Measurements from ENCODE around the gene DPRX.

The DPRX gene, protein sequence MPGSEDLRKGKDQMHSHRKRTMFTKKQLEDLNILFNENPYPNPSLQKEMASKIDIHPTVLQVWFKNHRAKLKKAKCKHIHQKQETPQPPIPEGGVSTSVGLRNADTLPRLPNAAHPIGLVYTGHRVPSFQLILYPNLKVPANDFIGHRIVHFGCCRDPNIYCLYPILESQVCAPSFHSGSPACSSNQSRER

DNA sequence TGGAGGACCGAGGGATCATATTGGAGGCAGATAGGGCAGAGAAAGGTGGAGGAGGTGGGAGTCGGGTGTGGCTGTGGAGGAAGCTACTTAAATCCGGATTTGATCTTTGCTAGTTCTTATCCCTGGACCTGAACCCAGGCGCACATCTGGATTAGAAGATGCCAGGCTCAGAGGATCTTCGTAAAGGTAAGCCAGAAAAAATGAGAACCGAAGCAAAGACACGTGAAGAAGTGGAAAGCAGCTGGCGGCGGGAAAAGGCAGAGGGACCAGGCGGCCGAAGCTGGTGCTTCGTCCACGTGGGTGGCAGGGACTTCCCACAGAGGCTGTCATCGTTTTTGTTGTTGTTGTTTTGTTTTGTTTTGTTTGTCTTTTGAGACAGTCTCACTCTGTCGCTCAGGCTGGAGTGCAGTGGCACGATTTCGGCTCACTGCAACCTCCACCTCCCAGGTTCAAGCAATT is at the start of gene DPRX:
TSS of gene DPRX (plus strand) at position 51 of the 459 bp plus-strand sequence. CDS start at position 159, 108 bp downstream.
- no peak for DNase-seq (ENCODE audit: low read depth)

DNA sequence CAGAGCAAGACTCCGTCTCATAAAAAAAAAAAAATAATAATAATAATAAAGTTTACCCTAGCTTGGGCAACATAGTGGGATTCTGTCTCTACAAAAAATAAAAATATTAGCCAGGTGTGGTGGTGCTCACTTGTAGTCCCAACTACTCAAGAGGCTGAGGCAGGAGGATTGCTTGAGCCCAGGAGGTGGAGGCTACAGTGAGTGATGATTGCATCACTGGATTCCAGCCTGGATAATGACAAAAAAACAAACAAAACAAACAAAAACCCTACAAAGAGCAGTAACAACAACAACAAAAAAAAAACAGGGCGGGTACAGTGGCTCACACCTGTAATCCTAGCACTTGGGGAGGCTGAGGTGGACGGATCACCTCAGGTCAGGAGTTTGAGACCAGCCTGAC is 48.6 kb upstream of the DPRX start:
- no peak for DNase-seq (ENCODE audit: low read depth)

DNA sequence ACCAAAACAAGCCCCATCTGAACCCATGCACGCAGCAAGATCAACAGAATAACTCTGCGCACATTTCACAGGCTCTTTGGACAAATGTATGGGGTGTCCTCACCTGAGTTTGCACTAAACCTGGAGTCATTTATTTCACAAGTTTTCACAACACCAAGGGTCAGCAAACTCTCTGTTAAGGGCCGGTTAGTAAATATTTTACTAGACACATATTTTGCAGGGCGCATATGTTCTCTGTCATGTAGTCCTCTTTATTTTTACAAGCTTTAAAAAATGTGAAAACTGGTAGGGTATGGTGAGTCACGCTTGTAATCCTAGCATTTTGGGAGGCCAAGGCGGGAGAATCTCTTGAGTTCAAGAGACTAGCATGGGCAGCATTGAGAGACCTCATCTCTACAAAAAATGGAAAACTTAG is 45.5 kb upstream of the DPRX start:
- DNase-seq (ENCODE audit: low read depth) = no peak

DNA sequence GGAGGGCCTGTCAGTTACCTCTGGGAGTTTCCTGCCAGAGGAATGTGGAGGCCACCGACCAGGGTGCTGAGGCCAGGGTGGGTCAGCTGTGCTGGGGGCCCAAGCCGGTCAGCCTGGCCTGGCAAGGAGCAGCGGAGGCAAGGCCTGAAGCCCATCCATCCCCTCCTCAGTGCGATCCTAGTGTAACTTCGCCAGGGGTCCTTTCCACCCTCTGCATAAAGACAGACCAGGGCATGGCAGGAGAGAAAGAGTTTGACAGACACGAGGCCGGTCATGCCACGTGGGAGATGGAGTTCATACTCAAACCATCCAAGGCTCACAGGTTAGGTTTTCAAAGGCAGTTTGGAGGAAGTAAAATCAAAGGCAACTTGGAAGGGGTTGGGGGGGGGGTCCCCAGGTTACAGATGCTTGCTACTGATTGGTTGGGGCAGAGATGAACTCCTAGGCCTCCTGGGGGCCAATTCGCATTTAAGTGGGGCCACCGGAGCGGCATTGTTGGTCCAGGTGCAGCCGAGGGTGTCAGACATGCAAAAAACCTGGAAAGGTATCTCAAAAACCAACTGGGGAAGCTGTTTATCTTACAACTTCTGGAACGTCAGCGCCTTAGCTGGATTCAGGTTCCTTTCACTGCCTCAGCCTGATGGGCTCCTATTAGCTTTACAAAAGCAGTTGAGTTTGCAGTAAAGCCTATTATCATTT is 36.8 kb upstream of the DPRX start:
- DNase-seq (ENCODE audit: low read depth) = no peak

DNA sequence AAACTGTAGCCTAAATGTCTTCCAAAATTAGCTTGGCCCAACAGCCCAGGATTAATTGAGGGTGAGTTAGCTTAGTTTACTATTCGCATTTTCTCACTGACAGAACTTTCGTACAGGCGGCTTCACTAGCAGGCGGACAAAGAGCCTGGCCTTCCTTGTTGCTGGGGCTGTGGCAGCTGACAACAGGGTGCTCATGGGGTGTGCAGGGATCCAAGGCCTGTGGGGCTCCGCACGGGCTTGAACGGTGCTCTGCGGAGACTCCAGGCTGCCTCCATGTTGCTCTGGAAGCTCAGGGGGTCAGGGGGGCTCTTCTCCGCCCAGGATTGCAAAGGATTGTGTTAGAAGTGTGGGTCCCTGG is 36.3 kb upstream of the DPRX start:
- DNase-seq (ENCODE audit: low read depth) = no peak

DNA sequence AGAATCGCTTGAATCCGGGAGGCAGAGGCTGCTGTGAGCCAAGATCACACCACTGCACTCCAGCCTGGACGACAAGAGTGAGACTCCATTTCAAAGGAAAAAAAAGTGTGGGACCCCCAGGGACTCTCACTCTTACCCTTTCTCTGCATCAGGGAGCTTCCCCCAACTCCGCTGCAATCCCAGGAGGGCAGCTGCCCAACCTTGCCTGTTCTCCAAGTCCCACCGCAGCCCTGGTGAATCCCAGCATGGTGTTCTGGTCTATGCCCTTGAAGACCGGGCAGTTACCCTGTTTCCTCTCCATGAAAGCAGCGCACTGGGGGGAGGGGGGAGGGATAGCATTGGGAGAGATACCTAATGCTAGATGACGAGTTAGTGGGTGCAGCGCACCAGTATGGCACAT is 35.7 kb upstream of the DPRX start:
- DNase-seq (ENCODE audit: low read depth) = no peak

DNA sequence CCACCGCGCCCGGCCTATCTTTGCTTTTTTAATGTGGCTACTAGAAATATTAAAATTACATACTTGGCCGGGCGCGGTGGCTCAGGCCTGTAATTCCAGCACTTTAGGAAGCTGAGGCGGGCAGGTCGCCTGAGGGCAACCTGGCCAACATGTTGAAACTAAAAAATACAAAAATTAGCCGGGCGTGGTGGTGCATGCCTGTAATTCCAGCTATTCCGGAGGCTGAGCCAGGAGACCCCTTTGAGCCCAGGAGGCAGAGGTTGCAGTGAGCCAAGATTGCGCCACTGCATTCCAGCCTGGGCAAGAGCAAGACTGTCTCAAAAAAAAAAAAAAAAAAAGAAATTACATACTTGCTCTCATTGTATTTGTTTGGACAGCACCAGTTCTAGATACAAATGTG is 34.8 kb upstream of the DPRX start:
- no peak for DNase-seq (ENCODE audit: low read depth)

DNA sequence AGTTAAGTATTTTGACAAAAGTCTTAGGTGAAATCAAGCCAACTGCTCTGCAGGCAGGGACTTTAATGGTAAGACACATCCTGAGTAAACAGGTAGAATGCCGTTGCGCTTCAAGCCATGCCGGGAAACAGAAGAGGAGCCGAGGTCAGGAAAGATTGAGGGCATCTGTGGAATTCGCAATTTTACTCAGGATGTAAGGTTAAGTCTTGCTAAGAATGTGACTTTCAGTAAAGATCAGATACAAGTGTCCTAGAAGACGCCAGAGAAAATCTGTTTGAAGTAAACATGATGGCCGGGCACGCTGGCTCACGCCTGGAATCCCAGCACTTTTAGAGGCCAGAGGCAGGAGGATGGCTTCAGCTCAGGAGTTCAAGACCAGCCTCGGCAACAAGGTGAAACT is 33.4 kb upstream of the DPRX start:
- no peak for DNase-seq (ENCODE audit: low read depth)

DNA sequence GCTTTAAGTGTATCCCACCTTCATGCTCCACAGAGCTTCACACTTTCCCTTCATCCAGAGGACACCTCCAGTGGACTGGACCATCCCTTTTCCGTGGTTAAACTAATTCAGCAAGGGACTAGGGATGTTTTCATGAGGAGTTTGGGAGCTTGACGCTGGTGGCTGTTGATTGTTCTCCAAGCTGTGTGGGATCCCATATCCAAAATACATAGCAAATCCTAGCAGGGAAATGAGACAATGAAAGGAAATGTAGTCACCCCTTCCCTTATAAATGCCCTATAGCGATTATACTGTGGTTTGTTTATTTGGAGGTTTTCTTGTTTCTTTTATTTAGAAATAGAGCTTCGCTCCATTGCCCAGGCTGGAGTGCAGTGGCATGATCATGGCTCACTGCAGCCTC is 31.6 kb upstream of the DPRX start:
- DNase-seq (ENCODE audit: low read depth) = no peak

DNA sequence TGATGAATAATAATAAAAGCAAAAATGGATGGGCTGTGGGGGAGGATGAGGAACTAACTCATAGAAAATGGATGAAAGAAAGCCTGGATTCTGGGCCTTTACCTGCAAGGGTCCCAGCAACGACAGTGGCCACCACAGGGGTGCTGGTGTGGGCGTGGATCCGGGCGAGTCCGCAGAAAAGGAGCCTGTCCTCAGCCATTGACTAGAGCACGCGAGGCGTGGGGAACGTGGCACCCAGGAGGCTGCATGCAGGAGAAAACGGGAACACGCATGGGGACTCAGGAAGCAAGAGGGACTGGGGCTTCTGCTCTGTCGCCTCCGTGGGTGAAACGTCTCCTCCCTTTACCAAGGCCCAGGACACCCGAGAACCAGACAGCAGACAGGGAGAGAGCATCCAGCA is 25.8 kb upstream of the DPRX start:
- no peak for DNase-seq (ENCODE audit: low read depth)

DNA sequence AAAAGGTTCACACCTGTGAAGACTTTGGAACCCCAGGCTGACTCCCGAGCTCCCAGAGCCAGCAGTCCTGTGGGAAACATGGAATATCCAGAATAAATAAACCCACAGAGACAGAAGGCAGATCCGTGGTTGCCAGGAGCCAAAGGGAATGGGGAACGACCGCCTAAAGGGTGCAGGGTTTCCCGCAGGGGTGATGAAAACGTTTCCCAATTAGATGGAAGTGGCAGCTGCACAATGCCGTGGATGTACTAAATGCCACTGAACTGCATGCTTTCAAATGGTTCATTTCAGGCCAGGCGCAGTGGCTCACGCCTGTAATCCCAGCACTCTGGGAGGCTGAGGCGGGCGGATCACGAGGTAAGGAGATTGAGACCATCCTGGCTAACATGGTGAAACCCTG is 23.4 kb upstream of the DPRX start:
- no peak for DNase-seq (ENCODE audit: low read depth)

DNA sequence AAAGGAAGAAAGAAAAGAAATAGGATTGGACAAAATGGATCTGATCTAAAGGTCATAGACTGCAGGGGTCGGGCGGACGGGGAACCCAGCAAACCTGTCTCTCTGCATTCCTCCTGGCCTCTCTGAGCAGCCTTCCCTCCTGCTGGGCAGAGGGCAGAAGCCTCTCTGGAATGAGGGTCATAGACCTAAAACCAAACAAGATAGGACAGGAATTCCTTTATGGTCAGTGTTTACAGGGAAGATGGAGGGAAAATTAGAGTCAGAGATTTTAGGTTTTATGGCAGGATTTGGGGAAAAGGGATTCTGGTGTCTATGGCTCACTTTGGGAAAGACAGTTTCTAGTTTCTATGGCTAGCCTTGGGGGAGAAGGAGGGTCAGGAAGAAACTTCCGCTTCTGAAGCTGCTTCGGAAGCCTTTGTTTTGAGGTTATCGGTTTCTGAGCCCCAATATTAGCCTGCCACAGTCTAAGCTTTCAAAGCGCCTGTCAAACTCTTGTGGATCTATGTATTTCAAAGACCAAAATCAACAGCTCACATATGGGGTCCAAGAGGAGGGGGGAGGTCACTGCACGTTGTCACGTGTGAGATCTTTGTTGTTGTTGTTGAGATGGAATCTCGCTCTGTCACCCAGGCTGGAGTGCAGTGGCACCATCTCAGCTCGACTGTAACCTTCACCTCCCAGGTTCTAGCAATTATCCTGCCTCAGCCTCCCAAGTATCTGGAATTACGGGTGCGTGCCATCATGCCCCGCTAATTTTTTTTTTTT is 18.9 kb upstream of the DPRX start:
- no peak for DNase-seq (ENCODE audit: low read depth)

DNA sequence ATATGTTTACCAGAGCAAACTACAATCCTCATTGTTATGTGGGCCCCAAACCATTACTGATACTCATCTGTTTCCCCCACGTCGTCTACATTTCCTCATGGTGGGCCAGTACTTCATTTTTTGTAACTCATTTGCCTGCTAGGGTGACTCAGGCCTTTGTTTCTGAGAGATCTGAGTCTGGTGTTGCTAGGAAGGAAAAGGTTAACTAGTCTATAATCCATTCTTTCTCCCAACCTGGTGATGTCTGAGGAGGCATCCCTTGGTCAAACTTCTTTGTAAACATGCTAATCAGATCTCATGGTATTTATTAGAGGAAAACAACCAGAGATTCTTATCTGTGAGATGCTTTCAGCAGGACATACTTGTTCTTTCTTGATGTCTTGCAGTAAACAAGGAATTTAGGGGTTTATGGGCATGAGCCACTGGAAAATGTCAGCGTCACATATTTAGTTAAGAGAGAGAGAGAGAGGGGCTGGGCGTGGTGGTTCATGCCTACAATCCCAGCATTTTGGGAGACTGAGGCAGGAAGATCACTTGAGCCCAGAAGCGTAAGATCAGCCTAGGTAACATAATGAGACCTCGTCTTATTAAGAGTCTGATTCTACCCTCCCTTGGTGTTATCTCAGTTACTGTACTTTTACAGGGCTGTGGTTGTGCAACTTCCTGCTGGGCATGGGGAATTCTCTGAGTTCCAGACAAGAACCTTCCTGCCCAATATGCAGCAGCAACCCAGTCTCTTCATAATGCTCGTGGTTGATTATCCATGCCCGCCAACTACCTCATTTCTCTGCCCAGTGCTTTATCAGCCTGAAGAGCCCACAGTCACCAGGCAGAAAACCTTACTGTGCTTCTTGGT is 9.7 kb upstream of the DPRX start:
- no peak for DNase-seq (ENCODE audit: low read depth)

DNA sequence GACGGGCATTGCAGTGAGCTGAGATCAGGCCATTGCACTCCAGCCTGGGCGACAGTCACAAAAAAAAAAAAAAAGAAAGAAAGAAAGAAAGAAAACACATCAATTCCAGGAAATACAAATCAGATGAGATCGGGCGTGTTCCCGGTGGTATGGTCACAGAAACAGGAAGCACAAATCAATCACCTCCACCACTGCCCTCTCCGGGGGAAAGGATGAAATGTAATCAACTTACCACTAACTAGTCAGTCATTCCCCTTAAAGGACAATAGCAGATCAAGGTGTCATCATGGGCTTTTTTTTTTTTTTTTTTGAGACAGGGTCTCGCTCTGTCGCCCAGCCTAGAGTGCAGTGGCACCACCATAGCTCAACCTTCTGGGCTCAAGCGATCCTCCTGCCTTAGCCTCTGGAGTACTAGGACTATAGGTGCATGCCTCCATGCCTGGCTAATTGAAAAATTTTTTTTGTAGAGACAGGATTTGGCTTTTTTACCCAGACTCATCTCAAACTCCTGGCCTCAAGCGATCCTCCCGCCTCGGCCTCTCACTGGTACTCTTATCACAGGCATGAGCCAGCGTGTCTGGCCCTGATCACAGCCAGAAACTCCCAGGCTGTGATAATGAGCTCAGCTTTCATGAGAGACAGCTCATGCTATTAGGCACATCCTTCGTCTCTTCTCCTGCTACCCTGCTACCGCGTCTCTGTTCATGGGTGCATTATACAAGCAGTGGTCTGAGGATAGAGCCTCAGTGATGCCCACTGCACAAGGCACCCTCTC is 6.8 kb upstream of the DPRX start:
- DNase-seq (ENCODE audit: low read depth) = no peak

DNA sequence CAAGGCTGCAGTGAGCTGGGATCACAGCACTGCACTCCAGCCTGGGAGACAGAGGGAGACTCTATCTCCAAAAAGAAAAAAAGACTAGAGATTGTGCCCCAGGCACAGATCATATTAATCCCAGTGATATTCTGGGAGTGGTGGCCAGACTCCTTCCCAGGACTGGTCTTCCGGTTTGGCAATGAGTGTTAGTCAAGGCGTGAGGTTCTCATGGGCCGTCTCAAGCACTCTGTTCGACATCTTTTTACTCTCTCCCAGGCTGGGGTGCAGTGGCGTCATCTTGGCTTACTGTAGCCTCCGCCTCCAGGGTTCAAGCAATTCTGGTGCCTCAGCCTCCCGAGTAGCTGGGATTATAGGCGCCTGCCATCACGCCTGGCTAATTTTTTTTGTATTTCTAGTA is 5.3 kb upstream of the DPRX start:
- DNase-seq (ENCODE audit: low read depth) = no peak

DNA sequence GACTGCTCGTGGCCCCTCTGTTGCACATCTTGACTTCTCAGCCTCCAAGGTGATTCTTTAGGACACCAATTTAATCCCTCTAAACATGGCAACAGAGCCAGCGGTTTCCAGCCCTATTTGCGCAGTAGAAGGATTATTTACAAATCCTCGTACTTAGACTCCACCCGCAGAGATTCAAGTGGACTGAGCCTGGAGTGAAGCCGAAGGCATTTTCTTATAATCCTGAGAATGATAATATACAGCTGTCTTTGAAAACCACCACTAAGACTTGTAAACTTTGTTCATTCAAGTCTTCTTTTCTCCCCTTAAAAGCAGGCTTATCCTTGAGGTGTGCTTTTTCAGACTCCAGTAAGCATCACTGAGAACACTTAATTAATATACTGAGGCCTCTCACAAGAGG is 4.8 kb upstream of the DPRX start:
- DNase-seq (ENCODE audit: low read depth) = no peak

DNA sequence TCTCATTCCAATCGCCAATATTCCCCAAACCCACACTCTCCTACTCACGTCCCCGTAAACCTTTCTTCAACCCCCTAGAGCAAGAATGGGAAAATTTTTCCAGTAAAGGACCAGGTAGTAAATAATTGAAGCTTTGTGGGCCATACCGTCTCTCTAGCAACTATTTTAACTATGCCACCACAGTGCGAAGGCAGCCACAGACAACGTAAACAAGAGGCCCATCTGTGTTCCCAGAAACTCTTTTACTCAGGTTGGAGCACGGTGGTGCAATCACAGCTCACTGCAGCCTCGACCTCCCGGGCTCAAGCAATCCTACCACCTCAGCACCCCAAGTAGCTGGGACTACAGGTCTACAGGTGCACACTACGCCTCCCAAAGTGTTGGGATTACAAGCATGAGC is 3.0 kb downstream of the DPRX start:
- no peak for DNase-seq (ENCODE audit: low read depth)

DNA sequence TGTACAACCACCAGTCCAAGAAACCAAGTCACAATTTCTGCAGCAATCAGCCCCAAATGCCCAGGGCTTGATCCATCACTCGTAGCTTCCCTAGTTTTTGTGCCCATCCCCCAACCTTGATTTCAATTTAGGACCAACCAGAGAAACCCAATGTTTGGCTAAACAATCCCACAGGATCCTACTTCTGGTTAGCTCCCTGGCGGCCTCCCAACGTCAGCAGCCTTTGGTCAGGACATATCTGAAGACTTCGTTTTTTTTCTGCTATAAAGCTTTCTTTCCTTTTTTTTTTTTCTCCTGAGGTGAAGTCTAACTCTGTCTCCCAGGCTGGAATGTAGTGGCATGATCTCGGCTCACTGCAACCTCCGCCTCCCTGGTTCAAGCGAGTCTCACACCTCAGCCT is 7.7 kb downstream of the DPRX start:
- no peak for DNase-seq (ENCODE audit: low read depth)

DNA sequence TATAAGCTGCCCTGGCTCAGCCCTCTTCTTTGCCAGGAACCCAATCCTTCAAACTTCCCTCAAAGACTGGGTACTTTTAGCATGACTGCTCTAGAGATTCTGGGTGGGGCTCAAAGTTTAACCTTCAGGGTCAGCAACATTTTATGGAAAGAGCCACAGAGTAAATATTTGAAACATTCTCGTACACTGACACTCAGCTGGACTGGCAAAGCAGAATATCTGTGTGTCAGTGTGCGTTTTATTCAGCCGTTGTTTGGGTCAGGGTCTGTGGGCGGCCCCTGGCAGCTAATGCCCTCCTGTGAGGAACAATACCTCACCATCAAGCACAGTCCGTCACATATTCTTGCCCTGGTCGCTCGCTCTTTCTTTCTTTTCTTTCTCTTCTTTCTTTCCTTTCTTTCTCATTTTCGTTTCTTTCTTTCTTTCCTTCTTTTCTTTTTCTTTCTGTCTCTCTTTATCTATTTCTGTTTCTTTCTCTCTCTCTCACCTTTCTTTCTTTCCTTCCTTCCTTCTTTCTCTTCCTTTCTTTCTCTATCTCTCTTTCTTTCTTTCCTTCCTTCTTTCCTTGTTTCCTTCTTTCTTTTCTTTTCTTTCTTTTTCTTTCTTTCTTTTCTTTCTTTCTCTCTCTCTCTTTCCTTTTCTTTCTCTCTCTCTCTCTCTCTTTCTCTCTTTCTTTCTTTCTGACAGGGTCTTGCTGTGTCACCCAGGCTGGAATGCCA is 10.7 kb downstream of the DPRX start:
- DNase-seq (ENCODE audit: low read depth) = no peak

DNA sequence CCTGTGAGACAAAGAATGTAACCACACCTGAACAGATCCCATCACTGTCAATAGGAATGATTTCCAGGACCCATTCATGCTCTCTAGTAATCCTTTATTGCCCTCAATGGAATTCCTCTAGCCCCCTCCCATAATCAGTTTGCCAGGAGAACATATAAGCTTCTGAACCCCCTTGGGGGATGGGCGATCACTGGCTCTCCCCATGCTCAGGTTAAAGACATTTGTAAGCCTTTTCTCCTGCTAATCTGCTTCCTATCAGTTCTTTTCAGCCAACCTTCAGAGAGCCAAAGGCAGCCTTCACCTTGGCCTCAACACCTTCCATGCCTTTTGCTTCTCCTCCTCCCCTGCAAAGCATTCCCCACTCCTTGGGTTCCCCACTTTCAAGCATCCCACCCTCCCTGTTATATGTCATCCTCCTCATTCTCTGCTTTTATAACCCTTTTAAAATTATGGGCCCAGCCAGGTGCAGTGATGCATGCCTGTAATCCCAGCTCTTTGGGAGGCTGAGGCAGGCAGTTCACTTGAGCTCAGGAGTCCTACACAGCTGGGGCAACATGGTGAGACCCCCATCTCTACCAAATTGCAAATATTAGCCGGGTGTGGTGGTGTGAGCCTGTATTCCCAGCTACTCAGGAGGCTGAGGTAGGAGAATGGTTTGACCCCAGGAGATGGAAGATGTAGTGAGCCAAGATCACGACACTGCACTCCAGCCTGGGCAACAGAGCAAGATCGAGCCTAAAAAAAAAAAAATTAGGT is 12.4 kb downstream of the DPRX start:
- DNase-seq (ENCODE audit: low read depth) = no peak
